ENCODE data around the gene SLX4IP. TPM values are rescaled to one million over a fixed set of nuclear protein-coding genes. Genes with fewer than 3 reads are reported as not detected.

SLX4IP gene
- polyA plus RNA-seq, 3 donors = 0.76 to 2.5 (median 1.1) TPM

DNA sequence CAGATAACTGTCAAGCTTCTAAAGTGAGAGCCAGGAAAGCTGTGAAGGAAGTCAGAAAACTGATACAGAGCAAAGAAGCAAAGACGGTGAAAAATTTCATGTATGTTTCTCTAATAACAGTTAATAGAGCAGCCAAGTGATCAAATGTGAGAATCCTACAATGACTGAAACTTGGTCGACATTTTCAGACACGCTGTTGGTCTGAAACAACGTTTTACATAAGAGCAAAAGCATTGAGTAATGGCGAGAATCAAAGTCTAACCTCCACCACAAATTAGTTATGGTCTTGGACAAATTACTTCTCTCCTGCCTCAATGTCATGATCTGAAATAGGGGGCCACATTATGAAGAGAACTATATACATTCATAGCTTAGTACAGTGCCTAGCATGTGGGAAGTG is 4.4 kb upstream of the SLX4IP start:
- no peak overlapping the region for H2AFZ ChIP-seq (ENCODE audit: insufficient read depth, low read depth, low read length, poor library complexity, severe bottlenecking)
- DNase-seq = no peak
- no peak overlapping the region for H3K4me2 ChIP-seq (replicated peaks; ENCODE audit: extremely low read depth, low read length, poor library complexity, severe bottlenecking)
- Mint-ChIP-seq H3K27me3 (ENCODE audit: low read depth in 3 of 3) (no peaks in the 10 kb centered on the region), H3K9me3 (no peaks in the 10 kb centered on the region), H3K27ac (no peak overlapping the region), H3K4me1 (peaks cover 45% of the 10 kb centered on the region), H3K36me3 (peaks cover 3 to 10% of the 10 kb centered on the region in 2 donors), H3K4me3 (no peak overlapping the region)
- H3K4me1 ChIP-seq (ENCODE audit: control insufficient read depth in 1 of 2, insufficient read depth in 2 of 2, low read length in 2 of 2) = peaks cover 21 to 31% of the 10 kb centered on the region in 2 donors
- WGBS (ENCODE audit: insufficient coverage) = no CpG with 5 or more reads among the region's 5 CpGs
- peaks cover 90% of the 10 kb centered on the region for H3K79me2 ChIP-seq (ENCODE audit: insufficient read depth, low read length)
- H3K27ac ChIP-seq (ENCODE audit: low read depth in 1 of 2, low read length in 2 of 2) = no peak overlapping the region
- TF ChIP-seq, protein P1, sequence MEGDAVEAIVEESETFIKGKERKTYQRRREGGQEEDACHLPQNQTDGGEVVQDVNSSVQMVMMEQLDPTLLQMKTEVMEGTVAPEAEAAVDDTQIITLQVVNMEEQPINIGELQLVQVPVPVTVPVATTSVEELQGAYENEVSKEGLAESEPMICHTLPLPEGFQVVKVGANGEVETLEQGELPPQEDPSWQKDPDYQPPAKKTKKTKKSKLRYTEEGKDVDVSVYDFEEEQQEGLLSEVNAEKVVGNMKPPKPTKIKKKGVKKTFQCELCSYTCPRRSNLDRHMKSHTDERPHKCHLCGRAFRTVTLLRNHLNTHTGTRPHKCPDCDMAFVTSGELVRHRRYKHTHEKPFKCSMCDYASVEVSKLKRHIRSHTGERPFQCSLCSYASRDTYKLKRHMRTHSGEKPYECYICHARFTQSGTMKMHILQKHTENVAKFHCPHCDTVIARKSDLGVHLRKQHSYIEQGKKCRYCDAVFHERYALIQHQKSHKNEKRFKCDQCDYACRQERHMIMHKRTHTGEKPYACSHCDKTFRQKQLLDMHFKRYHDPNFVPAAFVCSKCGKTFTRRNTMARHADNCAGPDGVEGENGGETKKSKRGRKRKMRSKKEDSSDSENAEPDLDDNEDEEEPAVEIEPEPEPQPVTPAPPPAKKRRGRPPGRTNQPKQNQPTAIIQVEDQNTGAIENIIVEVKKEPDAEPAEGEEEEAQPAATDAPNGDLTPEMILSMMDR (IDR thresholded peaks at IDR 0.05) = no peak
- H3K36me3 ChIP-seq (replicated peaks in 1 of 2; ENCODE audit: control insufficient read depth in 1 of 2, insufficient read depth in 2 of 2, low read length in 2 of 2) = peaks cover 4 to 8% of the 10 kb centered on the region in 2 donors
- H3K4me3 ChIP-seq (replicated peaks in 1 of 3; ENCODE audit: low read depth in 2 of 3, low read length in 3 of 3) = no peak overlapping the region
- H3K9me3 ChIP-seq (replicated peaks in 1 of 2; ENCODE audit: control insufficient read depth in 1 of 2, insufficient read depth in 1 of 2, low read length in 2 of 2) = no peaks in the 10 kb centered on the region
- no peak overlapping the region for H3K9ac ChIP-seq (ENCODE audit: insufficient read depth, low read length, poor library complexity, severe bottlenecking)
- intact Hi-C loops (cut with micrococcal nuclease) = loop anchor here (5.0 to 10.0 kb wide), 2 partner anchors 84 to 242 kb away; partner anchors contain the start of gene JAG1 (in 2 of the 2)
- H3K27me3 ChIP-seq (ENCODE audit: control insufficient read depth in 2 of 2, insufficient read depth in 2 of 2, low read length in 2 of 2) = no peaks in the 10 kb centered on the region
- H4K20me1 ChIP-seq (ENCODE audit: insufficient read depth, low read length) = peaks cover 62% of the 10 kb centered on the region

DNA sequence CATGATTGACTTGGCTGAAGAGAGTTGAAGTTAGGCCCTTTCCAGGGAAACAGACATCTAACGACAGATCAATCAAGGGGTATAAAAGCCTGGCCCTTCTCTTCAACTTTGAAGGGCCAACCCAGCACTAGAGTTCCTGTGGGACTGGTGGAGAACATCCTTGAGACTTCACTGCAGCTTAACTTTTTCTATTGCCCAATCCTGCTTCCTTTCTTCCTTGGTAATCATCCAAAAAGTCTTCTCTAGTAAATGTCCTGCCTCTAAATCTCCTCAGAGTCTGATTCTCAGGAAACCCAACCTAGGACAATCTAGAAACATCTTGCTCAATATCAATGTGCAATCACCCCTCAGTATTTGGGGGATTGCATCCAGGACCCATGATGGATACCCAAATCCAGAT is 3.0 kb upstream of the SLX4IP start:
- Histone ChIP-seq H3K9me3 (replicated peaks in 1 of 2; ENCODE audit: control insufficient read depth in 1 of 2, insufficient read depth in 1 of 2, low read length in 2 of 2) (no peaks in the 10 kb centered on the region), H3K4me1 (ENCODE audit: control insufficient read depth in 1 of 2, insufficient read depth in 2 of 2, low read length in 2 of 2) (peaks cover 21 to 33% of the 10 kb centered on the region in 2 donors), H3K36me3 (replicated peaks in 1 of 2; ENCODE audit: control insufficient read depth in 1 of 2, insufficient read depth in 2 of 2, low read length in 2 of 2) (no peaks in the 10 kb centered on the region), H4K20me1 (ENCODE audit: insufficient read depth, low read length) (peaks cover 49% of the 10 kb centered on the region), H3K4me3 (replicated peaks in 1 of 3; ENCODE audit: low read depth in 2 of 3, low read length in 3 of 3) (no peak overlapping the region), H3K27me3 (ENCODE audit: control insufficient read depth in 2 of 2, insufficient read depth in 2 of 2, low read length in 2 of 2) (no peaks in the 10 kb centered on the region), H3K27ac (ENCODE audit: low read depth in 1 of 2, low read length in 2 of 2) (no peak overlapping the region), H3K9ac (ENCODE audit: insufficient read depth, low read length, poor library complexity, severe bottlenecking) (no peak overlapping the region), H3K4me2 (replicated peaks; ENCODE audit: extremely low read depth, low read length, poor library complexity, severe bottlenecking) (no peak overlapping the region), H2AFZ (ENCODE audit: insufficient read depth, low read depth, low read length, poor library complexity, severe bottlenecking) (no peak overlapping the region), H3K79me2 (ENCODE audit: insufficient read depth, low read length) (peaks cover 90% of the 10 kb centered on the region)
- no peak for DNase-seq
- Mint-ChIP-seq H3K4me1 (peaks cover 50% of the 10 kb centered on the region), H3K9me3 (no peaks in the 10 kb centered on the region), H3K27ac (peak overlapping the region in 4 of 7 donors; percentile 0 to 57 (median 17)), H3K4me3 (no peak overlapping the region), H3K27me3 (ENCODE audit: low read depth in 3 of 3) (no peaks in the 10 kb centered on the region), H3K36me3 (peaks cover 0 to 6% of the 10 kb centered on the region in 2 donors)
- intact Hi-C loops (cut with micrococcal nuclease) = loop anchor here (5.0 to 10.0 kb wide), 2 partner anchors 83 to 240 kb away; partner anchors contain the start of gene JAG1 (in 2 of the 2)
- WGBS (ENCODE audit: insufficient coverage) = no CpG with 5 or more reads among the region's 1 CpG
- TF ChIP-seq, protein P1 (IDR thresholded peaks at IDR 0.05) = no peak

Data from CD14-positive monocyte (primary cell).